GM19397 (cell line): Measurements from ENCODE around the gene HSPA14.
"Not testable (repeated sequence)": the region's sequence is repeated elsewhere in the genome, so short reads cannot be mapped to it uniquely, and the experiment has no call there.

Experiments used
- ATAC-seq: cut with Tn5 transposase; IDR thresholded peaks from one replicate; pipeline ENCODE4 v1.9.1; 2021; ENCODE audit warnings: mild to moderate bottlenecking, moderate library complexity; ENCODE audit not compliant: unreplicated experiment

The HSPA14 gene

DNA sequence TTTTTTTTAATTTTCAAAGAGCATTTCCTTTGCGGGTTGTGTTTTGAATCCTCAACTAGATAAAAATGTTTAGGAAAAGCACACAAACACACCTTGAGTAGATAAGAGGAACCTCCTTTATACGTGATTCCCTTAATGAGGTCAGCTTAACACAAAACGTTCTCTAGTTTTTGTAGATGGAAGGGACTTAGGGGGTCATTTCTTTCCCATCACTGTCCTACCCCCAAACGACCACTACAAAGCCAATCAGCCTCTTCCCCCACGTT, 41.8 kb downstream of the HSPA14 start:
- ATAC-seq = no peak

GRCh38 chr10:14880229-14880628, 42.1 kb downstream of the HSPA14 start:
- ATAC-seq = no peak

GRCh38 chr10:14884082-14884481, 46.0 kb downstream of the HSPA14 start:
- ATAC-seq = no peak

GRCh38 chr10:14889318-14889717, 51.2 kb downstream of the HSPA14 start:
- ATAC-seq = no peak

- ATAC-seq = no peak
Measured at GRCh38 chr10:14891151-14891550, 53.0 kb downstream of the HSPA14 start.

DNA sequence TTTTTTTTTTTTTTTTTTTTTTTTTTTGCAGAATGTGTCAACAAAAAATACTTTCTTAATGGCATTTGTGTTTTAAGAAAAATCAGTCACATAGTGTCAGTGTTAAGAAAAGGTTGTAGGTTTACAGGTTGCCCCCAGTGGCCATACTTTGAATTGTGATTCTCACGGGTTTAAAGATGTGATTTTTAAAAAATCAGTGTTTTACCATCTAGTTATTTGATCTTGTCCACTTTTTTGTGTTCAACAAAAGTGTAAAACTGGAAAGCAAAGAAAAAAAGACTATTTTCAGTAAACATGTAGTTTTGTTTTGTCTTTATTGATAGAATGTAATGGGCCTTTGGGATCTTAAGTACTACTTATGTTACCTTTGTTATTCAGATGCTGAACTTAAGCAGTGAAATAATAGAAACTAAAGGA, 66.2 kb downstream of the HSPA14 start:
- ATAC-seq = no peak

DNA sequence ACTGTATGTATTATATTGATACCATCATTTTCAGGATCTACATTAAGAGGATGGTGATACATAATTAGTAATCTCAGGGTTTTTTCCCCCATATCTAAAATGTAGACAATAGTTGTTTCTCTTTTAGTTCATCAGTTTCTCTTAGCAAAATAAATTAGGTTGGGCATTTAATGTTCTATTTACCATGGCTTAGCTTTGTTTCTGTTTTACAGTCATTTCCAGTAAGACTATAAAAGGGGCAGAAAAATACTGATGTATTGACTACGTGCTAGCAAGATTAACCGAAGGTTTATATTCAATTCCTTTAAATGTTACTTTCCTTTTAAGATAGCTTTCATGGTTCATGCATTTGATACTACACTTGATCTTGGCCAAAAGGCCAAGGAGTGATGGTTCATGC, 66.8 kb downstream of the HSPA14 start:
- ATAC-seq = no peak

GRCh38 chr10:14905890-14906289, 67.8 kb downstream of the HSPA14 start:
- no peak for ATAC-seq

DNA sequence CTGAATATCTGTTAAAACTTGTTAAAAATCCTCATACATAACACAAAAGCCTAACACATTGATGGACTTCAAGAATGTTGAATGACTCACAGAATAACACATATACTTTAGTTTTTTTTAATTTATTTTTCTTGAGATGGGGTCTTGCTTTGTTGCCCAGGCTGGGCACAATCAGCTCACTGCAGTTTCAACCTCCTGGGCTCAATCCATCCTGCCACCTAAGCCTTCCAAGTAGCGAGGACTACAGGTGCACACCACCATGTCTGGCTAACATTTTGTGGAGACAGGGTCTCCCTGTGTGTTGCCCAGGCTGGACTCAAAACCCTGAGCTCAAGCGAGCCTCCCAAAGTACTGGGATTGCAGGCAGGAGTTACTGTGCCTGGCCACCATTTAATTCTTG, 68.7 kb downstream of the HSPA14 start:
- ATAC-seq = no peak

GRCh38 chr10:14907591-14907990, 69.5 kb downstream of the HSPA14 start:
- ATAC-seq = not testable (repeated sequence)

DNA sequence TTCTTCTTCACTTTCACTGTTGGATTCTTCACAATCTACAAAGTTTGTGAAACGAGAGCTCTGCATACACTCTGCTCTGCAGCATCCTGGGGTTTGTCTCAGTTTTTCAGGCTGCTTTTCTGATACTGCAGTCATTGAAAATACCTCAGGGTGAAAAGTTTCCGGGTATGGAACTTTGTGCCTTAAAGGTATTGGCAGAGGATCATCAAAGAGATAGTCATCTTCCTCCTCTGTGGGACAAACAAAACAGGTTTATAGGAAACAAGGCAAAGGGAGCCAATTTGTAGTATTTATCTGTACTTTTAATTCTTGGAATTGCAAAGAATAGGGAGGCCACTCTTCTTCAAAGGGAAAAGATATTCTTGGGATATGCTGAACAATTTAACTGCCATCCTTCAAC, 71.0 kb downstream of the HSPA14 start:
- ATAC-seq = no peak

GRCh38 chr10:14910953-14911352, 72.8 kb downstream of the HSPA14 start:
- no peak for ATAC-seq

DNA sequence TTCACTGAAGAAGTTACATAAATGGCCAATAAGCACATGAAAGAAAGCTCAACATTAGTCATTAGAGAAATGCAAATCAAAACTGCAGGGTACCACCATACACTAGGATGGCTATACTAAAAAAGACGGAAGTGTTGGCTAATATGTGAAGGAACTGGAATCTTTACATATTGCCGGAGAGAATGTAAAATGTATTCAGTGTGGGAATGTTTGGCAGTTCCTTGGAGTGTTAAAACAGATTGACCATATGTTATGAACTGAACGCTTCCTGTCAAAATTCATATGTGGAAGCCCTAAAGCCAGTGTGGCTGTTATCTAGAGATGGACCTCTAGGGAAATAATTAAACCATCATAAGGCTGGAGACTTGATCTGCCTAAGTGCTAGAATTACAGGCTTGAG, 73.7 kb downstream of the HSPA14 start:
- ATAC-seq = no peak

- ATAC-seq = no peak
Measured at GRCh38 chr10:14916600-14916999, 78.5 kb downstream of the HSPA14 start.

DNA sequence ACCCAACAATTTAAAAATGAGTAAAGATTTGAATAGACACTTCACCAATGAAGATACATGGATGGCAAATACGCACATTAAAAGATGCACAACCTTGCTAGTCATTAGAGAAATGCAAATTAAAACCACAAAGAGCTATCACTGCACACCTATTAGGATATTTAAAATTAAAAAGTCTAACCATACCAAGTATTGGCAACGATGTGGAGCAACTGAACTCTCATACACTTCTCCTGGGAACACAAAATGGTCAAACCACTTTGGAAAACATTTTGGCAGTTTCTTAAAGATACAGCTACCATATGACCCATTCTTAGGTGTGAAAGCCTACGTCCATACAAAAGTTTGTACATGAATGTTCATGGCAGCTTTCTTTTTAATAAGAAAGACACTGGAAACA, 79.7 kb downstream of the HSPA14 start:
- ATAC-seq = no peak

- no peak for ATAC-seq
Measured at GRCh38 chr10:14918964-14919363, 80.9 kb downstream of the HSPA14 start.
